ENCODE data around the gene SNRPA. TPM values are rescaled to one million over a fixed set of nuclear protein-coding genes. Genes with fewer than 3 reads are reported as not detected.

The SNRPA gene
- total RNA-seq, 4 donors from 2014 or later = 24.3 to 35.2 (median 27.3) TPM

DNA sequence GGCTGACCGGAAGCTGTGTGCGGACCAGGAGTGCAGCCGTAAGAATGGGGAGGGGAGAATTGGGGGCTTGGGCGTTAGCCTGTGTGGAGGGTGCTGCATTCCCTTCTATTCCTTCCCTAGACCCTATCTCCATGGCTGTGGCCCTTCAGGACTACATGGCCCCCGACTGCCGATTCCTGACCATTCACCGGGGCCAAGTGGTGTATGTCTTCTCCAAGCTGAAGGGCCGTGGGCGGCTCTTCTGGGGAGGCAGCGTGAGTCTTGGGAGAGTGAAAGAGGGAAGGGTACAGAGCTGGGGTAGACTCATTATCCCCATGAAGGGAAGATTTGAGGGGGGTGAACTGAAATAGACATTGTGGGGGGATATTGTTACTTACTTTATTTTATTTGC is 24.6 kb downstream of the SNRPA start:
- intact Hi-C loops (cut with DNase I; ENCODE audit: low total_unique reads) = no loop called here

DNA sequence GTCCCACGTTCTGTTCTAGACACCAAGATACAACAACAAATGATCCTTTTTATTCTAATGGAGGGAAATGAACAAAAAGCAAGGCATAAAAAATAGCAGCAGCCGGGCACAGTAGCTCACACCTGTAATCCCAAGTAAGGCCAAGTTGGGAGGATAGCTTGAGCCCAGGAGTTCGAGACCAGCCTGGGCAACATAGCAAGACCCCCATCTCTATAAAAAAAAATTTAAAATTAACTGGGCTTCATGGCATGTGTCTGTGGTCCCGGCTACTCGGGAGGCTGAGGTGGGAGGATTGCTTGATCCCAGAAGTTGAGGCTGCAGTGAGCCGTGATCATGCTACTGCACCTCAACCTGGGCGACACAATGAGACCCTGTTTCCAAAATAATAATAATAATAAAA is 25.4 kb downstream of the SNRPA start:
- TF ChIP-seq, protein P1, sequence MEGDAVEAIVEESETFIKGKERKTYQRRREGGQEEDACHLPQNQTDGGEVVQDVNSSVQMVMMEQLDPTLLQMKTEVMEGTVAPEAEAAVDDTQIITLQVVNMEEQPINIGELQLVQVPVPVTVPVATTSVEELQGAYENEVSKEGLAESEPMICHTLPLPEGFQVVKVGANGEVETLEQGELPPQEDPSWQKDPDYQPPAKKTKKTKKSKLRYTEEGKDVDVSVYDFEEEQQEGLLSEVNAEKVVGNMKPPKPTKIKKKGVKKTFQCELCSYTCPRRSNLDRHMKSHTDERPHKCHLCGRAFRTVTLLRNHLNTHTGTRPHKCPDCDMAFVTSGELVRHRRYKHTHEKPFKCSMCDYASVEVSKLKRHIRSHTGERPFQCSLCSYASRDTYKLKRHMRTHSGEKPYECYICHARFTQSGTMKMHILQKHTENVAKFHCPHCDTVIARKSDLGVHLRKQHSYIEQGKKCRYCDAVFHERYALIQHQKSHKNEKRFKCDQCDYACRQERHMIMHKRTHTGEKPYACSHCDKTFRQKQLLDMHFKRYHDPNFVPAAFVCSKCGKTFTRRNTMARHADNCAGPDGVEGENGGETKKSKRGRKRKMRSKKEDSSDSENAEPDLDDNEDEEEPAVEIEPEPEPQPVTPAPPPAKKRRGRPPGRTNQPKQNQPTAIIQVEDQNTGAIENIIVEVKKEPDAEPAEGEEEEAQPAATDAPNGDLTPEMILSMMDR (IDR thresholded peaks at IDR 0.05 in 4 of 5, conservative IDR thresholded peaks at IDR 0.05 in 1 of 5) = no peak
- TF ChIP-seq POLR2A (IDR thresholded peaks at IDR 0.05) = no peak
- in situ Hi-C loops (cut with MboI; ENCODE audit: low sequenced_read_pairs in 4 of 4) (no loop called here), intact Hi-C loops (cut with DNase I; ENCODE audit: low total_unique reads) (no loop called here)
- Histone ChIP-seq H3K27me3 (no peaks in the 10 kb centered on the region), H3K4me1 (peaks cover 7 to 14% of the 10 kb centered on the region in 2 donors), H3K27ac (peak overlapping the region in 3 of 4 donors; percentile 93 to 99 (median 97)), H3K9me3 (no peaks in the 10 kb centered on the region), H3K36me3 (no peaks in the 10 kb centered on the region), H3K4me3 (no peak overlapping the region)
- DNase-seq (no peak), ATAC-seq (no peak)

More for the DNA sequence above, 24.6 kb downstream of the SNRPA start:
- H3K4me1 ChIP-seq = peaks cover 7 to 14% of the 10 kb centered on the region in 2 donors
- H3K36me3 ChIP-seq = no peaks in the 10 kb centered on the region
- H3K9me3 ChIP-seq = no peaks in the 10 kb centered on the region
- ATAC-seq (no peak), DNase-seq (no peak)
- TF ChIP-seq, protein P1 (IDR thresholded peaks at IDR 0.05 in 4 of 5, conservative IDR thresholded peaks at IDR 0.05 in 1 of 5) = no peak
- TF ChIP-seq POLR2A (IDR thresholded peaks at IDR 0.05) = no peak
- H3K27me3 ChIP-seq = no peaks in the 10 kb centered on the region
- no peak overlapping the region for H3K27ac ChIP-seq
- no peak overlapping the region for H3K4me3 ChIP-seq
- in situ Hi-C loops (cut with MboI; ENCODE audit: low sequenced_read_pairs in 4 of 4) = no loop called here

DNA sequence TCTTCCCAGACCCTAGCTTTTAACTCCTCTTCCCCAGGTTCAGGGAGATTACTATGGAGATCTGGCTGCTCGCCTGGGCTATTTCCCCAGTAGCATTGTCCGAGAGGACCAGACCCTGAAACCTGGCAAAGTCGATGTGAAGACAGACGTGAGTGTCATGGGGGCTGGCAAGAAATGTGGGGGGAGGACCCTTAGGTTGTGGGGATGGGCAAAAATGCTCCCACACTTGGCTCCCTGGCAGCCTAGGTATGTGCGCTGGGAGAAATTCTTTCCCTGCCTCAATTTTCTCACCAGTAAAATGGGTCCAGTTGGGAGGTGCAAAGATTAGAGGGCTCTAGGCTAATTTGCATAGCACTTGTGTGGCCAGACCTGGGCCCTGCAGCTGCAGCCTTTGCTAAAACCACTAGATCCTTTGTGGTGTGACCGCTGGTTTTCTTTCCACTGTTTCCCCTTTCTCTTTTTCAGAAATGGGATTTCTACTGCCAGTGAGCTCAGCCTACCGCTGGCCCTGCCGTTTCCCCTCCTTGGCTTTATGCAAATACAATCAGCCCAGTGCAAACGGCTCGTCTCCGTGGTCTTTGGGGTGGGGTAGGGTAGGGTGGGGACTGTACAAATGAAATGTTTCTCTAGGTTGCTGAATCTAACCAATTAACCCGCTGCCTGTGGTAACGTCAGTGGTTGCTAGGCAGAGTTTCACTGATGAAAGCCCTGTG is 26.1 kb downstream of the SNRPA start:
- Histone ChIP-seq H3K4me3 (peak overlapping the region; percentile 73 to 93 (median 84)), H3K9me3 (no peaks in the 10 kb centered on the region), H3K27ac (peak overlapping the region; percentile 93 to 99 (median 98)), H3K4me1 (peaks cover 7 to 14% of the 10 kb centered on the region in 2 donors), H3K36me3 (no peaks in the 10 kb centered on the region), H3K27me3 (no peaks in the 10 kb centered on the region)
- peak; percentile 83 to 86 for DNase-seq
- intact Hi-C loops (cut with DNase I; ENCODE audit: low total_unique reads) (no loop called here), in situ Hi-C loops (cut with MboI; ENCODE audit: low sequenced_read_pairs in 4 of 4) (no loop called here)
- ATAC-seq = peak; percentile 85 to 87
- TF ChIP-seq POLR2A (IDR thresholded peaks at IDR 0.05) = no peak
- TF ChIP-seq, protein P1 (IDR thresholded peaks at IDR 0.05 in 4 of 5, conservative IDR thresholded peaks at IDR 0.05 in 1 of 5) = no peak

DNA sequence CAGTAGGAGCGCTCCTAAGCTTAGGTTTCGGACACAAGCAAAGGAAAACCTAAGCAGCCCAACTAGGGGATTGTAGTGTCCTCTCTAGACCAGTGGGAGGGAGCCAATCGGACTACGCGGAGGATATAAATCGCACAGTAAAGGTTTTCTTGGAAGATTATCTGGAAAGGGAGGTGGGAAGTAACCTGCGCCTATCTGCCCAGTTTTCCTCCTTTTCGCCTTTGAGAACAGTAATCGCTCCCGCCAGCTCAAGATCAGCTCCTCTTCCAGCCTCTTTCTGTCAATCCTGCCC is 26.6 kb downstream of the SNRPA start:
- Histone ChIP-seq H3K9me3 (no peaks in the 10 kb centered on the region), H3K27ac (peak overlapping the region; percentile 93 to 99 (median 98)), H3K4me3 (peak overlapping the region; percentile 73 to 93 (median 84)), H3K36me3 (no peaks in the 10 kb centered on the region), H3K27me3 (no peaks in the 10 kb centered on the region), H3K4me1 (peaks cover 7 to 14% of the 10 kb centered on the region in 2 donors)
- intact Hi-C loops (cut with DNase I; ENCODE audit: low total_unique reads) (no loop called here), in situ Hi-C loops (cut with MboI; ENCODE audit: low sequenced_read_pairs in 4 of 4) (no loop called here)
- ATAC-seq (no peak), DNase-seq (no peak)
- TF ChIP-seq, protein P1 (IDR thresholded peaks at IDR 0.05 in 4 of 5, conservative IDR thresholded peaks at IDR 0.05 in 1 of 5) = no peak
- no peak for TF ChIP-seq POLR2A (IDR thresholded peaks at IDR 0.05)

All from gastrocnemius medialis (tissue), 4 donors.